ENCODE results near the gene RELN.

- TF ChIP-seq EZH2 (IDR thresholded peaks at IDR 0.05; ENCODE audit: low read length) (no peak), CTCF (optimal IDR thresholded peaks at IDR 0.05 in 1 of 3, IDR thresholded peaks at IDR 0.05 in 1 of 3, conservative IDR thresholded peaks at IDR 0.05 in 1 of 3; ENCODE audit: extremely low read depth in 1 of 3, insufficient read depth in 2 of 3, low read length in 3 of 3) (no peak)
Observed at GRCh38 chr7:104008107-104008506, 18.6 kb upstream of the RELN start.

Data from keratinocyte (primary cell).